Amniotic epithelial cell (primary cell): ENCODE measurements around the gene CGB2.
"Not testable (repeated sequence)": the region's sequence is repeated elsewhere in the genome, so short reads cannot be mapped to it uniquely, and the experiment has no call there.

Experiments
- DNase-seq: peaks from one replicate; pipeline ENCODE4 v3.0.0-alpha.2; 2010; ENCODE audit warnings: low read depth

Gene CGB2

DNA sequence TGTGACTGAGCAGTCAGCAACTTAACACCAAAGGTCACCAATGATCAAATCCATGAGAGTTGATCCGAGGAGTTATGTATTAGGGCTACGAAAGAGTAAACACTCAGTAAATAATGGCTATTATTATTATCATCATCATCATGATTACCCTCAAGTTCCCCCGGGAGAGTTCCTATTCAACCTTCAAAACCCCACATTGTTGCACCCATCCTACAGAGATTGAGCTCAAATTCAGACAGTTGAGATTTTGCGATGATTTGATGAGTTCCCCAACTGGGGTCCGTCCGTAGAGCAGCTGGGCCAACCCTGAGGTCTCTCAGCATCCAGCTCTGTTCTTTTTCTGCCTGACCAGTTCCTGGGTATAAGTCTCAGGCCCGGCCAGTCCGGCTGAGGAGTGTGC lies 6.4 kb downstream of the CGB2 start:
- not testable (repeated sequence) for DNase-seq

DNA sequence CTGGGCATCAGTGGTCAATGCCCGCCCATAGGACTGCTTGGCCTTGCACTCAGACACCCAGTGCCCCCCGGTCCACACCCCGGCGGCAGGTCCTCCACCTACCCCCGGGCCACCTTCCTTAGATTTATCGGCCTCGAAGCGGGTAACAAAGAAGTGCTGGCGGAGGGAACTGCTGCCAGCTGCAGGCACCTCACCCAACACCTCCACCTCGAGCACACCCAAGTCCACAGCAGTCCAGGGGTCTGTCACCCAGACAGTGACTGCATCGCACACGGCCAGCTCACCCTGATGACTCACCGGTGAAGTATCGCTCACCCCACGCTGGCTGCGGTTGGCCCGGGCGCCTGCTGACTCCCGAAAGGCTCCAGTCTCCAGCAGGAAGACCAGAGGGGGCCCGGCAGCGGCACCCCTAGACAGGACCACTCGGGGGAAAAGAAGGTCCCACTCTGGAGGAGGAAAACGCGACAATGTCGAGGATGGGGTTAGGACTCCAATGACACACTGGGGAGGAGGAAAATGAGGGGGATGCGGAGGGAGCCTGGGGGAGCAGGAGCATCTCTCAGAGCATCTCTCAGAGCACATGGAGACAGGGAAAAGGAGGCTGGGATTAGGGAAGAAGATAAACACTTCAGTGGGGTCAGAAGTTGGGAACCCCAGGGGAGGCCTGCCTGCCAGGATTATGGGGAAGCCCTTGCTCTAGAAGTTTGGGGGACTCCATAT lies 7.0 kb downstream of the CGB2 start:
- peak; percentile 65 for DNase-seq

DNA sequence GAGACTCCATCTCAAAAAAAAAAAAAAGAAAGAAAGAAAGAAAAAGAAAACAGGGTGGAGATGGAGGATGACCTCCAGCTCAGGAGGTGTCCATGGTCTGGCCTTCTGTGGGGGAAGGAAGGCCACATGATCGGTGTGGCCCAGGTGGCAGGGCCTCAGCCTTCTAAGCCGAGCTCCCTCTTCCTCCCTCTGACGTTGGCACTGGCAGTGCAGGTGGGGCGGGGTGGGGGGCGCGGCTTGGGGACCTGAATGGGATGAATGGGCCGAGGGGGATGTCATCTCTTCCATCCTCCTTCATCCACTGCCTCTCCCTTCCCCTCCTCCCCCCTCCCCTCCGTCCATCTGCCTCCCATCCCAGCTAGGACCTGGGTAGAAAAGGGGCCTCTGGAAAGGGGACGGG lies 8.0 kb downstream of the CGB2 start:
- not testable (repeated sequence) for DNase-seq

DNA sequence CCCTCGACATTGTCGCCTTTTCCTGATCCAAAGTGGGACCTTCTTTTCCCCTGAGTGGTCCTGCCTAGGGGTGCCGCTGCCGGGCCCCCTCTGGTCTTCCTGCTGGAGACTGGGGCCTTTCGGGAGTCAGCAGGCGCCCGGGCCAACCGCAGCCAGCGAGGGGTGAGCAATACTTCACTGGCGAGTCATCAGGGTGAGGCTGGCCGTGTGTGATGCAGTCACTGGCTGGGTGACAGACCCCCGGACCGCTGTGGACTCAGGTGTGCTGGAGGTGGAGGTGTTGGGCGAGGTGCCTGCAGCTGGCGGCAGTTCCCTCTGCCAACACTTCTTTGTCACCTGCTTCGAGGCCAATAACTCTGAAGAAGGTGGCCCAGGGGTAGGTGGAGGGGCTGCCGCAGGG lies 10.5 kb downstream of the CGB2 start:
- DNase-seq, result no peak

DNA sequence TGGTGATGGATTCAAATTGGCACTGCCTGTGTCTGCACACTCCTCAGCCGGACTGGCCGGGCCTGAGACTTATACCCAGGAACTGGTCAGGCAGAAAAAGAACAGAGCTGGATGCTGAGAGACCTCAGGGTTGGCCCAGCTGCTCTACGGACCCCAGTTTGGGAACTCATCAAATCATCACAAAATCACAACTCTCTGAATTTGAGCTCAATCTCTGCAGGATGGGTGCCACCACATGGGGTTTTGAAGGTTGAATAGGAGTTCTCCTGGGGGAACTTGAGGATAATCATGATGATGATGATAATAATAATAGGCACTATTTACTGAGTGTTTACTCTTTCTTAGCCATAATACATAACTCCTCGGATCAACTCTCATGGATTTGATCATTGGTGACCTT lies 11.0 kb downstream of the CGB2 start:
- DNase-seq, result not testable (repeated sequence)

DNA sequence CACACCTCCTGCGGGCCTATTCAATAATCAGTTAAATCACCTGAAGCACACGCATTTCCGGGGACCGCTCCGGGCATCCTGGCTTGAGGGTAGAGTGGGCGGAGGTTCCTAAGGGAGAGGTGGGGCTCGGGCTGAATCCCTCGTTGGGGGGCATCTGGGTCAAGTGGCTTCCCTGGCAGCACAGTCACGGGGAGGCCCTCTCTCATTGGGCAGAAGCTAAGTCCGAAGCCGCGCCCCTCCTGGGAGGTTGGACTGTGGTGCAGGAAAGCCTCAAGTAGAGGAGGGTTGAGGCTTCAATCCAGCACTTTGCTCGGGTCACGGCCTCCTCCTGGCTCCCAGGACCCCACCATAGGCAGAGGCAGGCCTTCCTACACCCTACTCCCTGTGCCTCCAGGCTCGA lies 11.9 kb downstream of the CGB2 start, which contains the start of gene CGB5:
TSS of gene CGB5 (plus strand) at position 301 of the 400 bp plus-strand sequence. CDS start 362 bp downstream, outside the sequence.
- DNase-seq, result not testable (repeated sequence)

DNA sequence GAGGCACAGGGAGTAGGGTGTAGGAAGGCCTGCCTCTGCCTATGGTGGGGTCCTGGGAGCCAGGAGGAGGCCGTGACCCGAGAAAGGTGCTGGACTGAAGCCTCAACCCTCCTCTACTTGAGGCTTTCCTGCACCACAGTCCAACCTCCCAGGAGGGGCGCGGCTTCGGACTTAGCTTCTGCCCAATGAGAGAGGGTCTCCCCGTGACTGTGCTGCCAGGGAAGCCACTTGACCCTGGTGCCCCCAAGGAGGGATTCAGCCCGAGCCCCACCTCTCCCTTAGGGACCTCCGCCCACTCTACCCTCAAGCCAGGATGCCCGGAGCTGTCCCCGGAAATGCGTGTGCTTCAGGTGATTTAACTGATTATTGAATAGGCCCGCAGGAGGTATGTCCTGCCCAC lies 17.3 kb downstream of the CGB2 start, which contains the start of gene CGB8:
TSS of gene CGB8 (minus strand) at position 101 of the 400 bp plus-strand sequence. CDS start 372 bp downstream, outside the sequence.
- DNase-seq, result not testable (repeated sequence)

DNA sequence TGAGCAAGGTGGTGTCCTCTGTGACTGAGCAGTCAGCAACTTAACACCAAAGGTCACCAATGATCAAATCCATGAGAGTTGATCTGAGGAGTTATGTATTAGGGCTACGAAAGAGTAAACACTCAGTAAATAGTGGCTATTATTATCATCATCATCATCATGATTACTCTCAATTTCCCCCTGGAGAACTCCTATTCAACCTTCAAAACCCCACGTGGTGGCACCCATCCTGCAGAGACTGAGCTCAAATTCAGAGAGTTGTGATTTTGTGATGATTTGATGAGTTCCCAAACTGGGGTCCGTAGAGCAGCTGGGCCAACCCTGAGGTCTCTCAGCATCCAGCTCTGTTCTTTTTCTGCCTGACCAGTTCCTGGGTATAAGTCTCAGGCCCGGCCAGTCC lies 18.1 kb downstream of the CGB2 start:
- not testable (repeated sequence) for DNase-seq

DNA sequence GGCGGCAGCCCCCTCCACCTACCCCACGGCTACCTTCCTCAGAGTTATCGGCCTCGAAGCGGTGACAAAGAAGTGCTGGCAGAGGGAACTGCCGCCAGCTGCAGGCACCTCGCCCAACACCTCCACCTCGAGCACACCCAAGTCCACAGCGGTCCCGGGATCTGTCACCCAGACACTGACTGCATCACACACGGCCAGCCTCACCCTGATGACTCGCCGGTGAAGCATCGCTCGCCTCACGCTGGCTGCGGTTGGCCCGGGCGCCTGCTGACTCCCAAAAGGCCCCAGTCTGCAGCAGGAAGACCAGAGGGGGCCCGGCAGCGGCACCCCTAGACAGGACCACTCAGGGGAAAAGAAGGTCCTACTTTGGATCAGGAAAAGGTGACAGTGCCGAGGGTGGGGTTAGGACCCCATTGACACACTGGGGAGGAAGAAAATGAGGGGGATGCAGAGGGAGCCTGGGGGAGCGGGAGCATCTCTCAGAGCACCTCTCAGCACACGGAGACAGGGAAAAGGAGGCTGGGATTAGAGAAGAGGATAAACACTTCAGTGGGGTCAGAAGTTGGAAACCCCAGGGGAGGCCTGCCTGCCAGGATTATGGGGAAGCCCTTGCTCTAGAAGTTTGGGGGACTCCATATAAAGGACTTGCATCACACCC lies 18.8 kb downstream of the CGB2 start:
- DNase-seq, result peak; percentile 36

DNA sequence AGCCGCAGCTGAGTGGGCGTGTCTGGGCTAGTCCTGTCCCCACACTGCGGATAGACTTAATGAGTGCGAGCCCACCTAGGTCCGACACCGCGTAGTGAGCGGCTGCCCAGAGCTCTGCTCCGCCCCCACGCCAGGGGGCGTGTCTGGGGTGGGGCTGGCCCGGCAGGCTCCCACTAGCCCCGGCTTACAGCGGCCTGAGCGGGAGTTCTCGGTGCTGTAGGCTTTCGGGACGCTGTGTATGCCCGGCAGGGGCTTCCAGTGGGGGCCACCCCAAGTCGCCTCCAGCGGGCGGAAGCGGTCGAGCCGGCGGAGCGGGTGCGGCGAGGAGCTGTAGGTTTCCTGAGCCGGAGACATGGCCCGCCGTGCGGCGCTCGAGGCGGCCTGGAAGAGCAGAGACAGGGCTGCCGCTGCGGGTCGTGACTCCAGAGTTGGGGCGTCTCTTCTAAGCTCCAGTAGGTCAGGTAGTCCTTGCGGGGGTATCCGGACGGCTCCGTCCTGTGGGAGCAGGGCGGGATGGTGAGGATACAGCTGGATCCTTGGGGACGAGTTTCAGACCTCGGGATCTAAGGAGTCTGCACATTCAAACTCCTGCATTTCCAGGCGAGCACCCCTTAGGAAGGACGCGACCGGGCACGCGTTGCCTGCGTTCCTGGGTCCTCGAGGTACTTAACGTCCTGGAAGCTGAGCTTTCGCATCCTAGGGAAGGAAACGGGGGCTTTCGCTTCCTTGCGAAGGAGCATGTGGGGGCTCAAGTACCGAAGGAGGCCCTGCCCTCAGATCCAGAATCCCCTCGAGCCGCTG lies 24.6 kb downstream of the CGB2 start:
- peak; percentile 8 for DNase-seq

DNA sequence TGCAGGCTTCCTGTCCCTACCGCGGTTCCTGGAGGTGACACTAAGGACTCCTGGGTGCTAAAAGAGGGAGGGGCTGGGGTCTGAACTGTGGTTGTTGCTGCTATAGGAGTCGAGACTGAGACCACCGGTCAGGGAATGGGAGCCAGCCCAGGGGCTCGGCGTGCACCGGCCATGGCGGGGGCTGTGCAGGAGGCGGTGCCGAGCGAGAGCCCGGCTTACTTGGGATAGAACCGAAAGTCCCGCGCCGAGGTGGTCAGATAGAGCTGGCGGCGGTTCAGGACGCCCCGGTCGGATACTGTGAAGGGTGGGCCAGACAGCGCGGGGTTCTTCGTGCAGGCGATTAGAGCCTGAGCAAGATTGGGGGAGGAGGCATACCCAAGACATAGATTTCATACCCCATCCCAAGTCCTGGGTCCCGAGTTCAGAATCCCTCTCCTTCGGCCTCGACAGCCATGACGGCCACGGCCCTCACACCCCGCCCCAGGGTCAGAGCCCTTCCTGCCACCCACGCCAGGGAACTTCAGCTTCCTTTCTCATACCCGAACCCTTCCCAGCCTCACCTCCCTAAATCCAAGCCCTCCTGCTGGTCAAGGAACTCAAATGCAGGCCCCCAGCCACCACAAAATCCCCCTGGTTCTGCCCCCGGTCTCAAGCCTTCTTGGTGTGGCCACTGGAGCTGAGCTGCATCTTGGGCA lies 25.4 kb downstream of the CGB2 start:
- not testable (repeated sequence) for DNase-seq

DNA sequence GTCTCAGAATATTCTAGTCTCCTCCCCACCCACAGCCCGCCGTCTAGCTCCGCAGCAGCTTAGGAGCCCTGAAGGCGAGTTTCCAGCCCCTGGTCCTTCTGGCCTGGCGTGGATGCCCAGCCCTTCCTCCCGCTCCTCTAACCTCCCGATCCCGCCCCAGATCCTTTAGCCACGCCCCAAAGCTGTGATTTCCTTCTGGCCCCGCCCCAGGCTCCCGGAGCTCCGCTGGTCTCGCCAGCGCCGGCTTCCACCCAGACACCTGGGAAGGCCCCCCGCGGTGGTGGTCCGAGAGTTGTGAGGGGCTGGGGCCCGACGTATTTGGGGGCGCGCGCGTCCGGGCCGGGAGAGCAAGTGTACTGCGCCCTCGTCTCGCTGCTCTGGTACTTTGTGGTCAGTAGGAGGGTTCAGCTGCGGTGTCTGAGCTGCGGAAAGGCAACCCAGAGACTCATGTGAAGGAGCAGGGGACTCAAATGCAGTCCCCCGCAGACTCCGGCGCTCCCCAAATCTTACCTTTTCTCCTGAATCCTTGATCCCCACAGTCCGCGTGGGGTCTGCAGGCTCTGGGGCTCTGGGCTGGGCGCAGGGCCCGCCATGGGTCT lies 26.0 kb downstream of the CGB2 start, which contains the start of gene CGB7:
TSS of gene CGB7 (minus strand) at position 114 of the 599 bp plus-strand sequence. CDS start 2,374 bp downstream, outside the sequence.
- DNase-seq, result peak; percentile 40

DNA sequence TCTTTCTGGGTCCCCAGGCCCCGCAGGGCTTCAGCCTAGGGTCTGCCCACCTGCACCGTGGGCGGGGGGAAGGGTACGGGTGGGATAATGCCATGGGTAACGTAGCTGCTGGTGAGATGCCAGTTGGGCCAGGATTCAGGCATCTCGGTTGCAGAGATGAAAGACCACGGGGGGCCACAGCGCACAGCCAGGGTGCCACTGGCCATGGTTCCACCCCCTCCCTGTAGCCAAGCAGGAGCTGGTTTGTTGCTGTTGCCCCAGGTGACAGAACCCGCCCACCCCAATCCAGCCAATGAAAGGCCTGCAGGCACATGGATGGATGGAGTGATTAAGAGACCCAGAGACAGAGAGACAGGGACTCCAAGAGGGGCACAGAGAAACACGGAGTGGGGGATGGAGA lies 26.9 kb downstream of the CGB2 start:
- no peak for DNase-seq

DNA sequence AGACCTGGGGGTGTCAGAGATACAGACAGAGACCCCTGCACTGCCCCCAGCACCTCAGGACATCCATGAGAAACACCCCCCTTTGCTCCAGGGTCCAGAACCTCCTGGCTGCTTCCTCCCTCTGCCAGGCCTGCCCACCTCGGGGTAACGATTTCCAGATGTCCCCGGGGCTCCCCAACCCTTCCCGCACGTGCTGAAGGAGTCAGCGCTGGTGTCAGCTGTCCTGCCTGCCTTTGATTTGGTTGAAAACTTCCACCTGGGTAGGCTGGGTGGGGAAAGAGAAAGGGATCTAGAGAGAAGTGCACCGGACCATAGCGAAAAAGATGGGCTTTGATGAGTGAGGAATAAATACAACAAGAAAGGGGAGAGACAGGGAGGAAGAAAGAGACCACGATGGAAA lies 27.4 kb downstream of the CGB2 start:
- no peak for DNase-seq

DNA sequence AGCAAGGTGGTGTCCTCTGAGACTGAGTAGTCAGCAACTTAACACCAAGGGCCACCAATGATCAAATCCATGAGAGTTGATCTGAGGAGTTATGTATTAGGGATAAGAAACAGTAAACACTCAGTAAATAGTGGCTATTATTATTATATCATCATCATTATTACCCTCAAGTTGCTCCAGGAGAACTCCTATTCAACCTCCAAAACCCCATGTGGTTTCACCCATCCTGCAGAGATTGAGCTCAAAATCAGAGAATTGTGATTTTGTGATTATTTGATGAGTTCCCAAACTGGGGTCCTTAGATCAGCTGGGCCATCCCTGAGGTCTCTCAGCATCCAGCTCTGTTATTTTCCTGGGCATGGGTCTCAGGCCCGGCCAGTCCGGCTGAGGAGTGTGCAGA lies 29.3 kb downstream of the CGB2 start:
- DNase-seq, result no peak

DNA sequence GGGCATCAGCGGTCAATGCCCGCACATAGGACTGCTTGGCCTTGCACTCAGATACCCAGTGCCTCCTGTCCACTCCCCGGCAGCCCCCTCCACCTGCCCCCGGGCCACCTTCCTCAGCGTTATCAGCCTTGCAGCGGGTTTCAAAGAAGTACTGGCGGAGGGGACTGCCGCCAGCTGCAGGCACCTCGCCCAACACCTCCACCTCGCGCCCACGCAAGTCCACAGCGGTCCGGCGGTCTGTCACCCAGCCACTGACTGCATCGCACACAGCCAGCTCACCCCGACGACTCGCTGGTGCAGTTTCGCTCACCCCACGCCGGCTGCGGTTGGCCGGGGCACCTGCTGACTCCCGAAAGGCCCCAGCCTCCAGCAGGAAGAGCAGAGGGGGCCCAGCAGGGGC lies 29.8 kb downstream of the CGB2 start:
- no peak for DNase-seq

DNA sequence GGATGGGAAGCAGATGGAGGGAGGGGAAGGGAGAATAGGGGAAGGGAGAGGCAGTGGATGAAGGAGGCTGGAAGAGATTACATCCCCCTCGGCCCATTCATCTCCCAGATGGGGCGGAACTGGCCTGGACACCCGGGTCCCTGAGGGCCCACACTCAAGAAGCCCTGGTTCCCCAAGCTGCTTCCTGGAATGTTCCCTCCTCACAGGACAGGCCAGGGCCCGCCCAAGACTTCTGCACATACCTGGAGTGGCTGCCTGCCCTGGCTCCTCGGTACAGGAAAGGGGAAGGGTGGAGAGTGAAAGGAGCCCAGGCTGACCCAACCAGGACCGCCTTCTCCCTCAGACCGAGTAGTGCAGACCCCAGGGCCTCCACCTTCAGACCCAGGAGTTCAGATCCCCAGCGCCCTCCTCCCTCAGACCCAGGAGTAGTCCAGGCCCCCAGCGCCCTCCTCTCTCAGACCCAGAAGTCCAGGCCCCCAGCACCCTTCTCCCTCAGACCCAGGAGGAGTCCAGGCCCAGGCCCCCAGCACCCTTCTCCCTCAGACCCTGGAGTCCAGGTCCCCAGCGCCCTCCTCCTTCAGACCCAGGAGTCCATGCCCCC lies 32.4 kb downstream of the CGB2 start:
- DNase-seq, result no peak

DNA sequence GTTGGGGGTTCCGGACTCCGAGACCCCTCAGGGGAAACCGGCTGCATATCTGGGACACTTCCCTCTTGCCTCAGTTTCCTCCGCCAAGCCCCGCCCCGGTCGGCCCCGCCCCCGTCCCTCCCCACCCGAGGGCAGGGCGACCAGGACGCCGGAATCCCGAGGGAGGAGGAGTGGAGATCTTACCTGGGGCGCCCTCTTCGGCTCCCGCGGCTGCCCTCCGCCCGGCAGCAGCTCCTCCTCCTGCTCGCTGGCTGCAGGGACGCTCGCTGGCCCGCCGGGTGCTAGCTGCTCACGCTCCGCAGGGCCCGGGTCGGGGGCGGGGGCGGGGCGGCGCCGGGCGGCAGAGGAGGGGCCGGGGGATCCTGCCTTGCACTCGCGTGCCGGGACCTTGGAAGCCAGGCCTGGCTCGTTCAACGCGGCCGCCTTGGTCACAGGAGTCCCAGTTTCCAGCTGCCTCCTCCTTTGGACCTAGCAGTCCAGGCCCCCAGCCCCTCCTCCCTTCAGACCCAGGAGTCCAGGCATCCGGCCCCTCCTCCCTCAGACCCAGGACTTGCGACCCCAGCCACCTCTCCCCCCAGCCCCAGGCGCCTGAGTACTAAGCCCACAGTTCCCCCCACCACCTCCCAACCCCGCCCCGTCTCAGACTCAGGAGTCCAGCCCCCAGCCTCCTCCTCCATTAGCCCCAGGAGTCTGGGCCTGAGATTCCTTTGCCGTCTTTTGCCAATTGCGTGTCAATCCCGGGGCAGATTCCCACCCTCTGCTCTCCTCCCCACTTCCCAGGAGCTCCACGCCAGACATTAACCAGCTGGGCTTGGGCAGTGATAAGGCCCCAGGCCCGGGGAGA lies 33.3 kb downstream of the CGB2 start, which contains the start of gene NTF4:
TSS of gene NTF4 (minus strand) at position 51 of the 844 bp plus-strand sequence. CDS start 2,821 bp downstream, outside the sequence.
- DNase-seq, result peak; percentile 33

DNA sequence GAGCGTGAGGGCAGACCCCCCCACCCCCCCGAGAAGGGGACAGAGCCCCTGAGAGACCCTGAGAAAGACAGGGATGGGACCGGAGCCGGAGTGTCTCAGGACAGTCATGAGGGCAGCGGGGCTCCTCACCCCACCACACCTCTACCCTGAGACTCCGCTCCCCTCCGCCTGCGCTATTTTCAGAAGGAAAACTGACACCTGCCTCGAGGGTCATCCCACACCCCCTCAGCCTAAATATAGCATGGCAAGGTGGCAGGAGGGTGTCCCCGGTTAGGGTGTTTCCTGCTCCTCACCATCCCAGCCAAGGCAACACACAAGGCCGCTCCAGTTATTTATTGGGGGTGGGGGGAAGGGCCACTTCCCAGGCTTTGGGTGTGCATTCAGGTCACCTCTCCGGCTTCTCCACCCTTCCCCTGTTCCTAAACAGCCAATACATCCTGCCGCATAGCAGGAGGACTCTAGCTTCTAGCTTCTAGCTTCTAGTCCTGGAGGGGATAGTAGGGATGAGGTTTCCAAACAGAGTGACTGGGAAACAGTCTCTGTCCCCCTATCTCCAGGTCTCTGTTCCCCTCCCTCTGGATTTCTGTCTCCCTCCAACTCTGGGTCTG lies 34.3 kb downstream of the CGB2 start:
- DNase-seq, result no peak
